GM10266 (cell line): ENCODE results near the gene CNN3.

ENCODE experiments used
- DNase-seq: peaks from one replicate; pipeline ENCODE4 v3.0.0; 2012; ENCODE audit errors: extremely low spot score
- CTCF ChIP-seq: IDR thresholded peaks from 2 replicates; pipeline ENCODE4 v1.5.1; 2012; ENCODE audit warnings: mild to moderate bottlenecking, low read depth; ENCODE audit not compliant: control insufficient read depth, insufficient read depth; ENCODE audit errors: missing control alignments

Gene CNN3

GRCh38 chr1:94926915-94927404, at the start of gene CNN3:
CNN3 (minus strand) TSS chr1:94927110; CDS start chr1:94926894, 216 bp downstream.
- DNase-seq = peak; percentile 86
- TF ChIP-seq CTCF = no peak

GRCh38 chr1:94974824-94975223, 47.9 kb upstream of the CNN3 start:
- TF ChIP-seq CTCF = no peak
- DNase-seq = no peak

- DNase-seq = no peak
- no peak for TF ChIP-seq CTCF
Measured at GRCh38 chr1:94974241-94974640, 47.3 kb upstream of the CNN3 start.

GRCh38 chr1:94973309-94973922, 46.5 kb upstream of the CNN3 start:
- no peak for DNase-seq
- TF ChIP-seq CTCF = no peak

- no peak for TF ChIP-seq CTCF
- DNase-seq = no peak
Measured at GRCh38 chr1:94971491-94971924, 44.6 kb upstream of the CNN3 start.

GRCh38 chr1:94970783-94971182, 43.9 kb upstream of the CNN3 start:
- no peak for DNase-seq
- TF ChIP-seq CTCF = no peak

GRCh38 chr1:94969137-94969536, 42.2 kb upstream of the CNN3 start:
- no peak for TF ChIP-seq CTCF
- DNase-seq = no peak
